ENCODE data around the gene MS4A3. TPM values are rescaled to one million over a fixed set of nuclear protein-coding genes. Genes with fewer than 3 reads are reported as not detected.
"Not testable (repeated sequence)": the region's sequence is repeated elsewhere in the genome, so short reads cannot be mapped to it uniquely, and the experiment has no call there.

MS4A3 gene
- total and polyA plus RNA-seq, 4 donors: 0.08 to 43.9 (median 0.23) TPM

DNA sequence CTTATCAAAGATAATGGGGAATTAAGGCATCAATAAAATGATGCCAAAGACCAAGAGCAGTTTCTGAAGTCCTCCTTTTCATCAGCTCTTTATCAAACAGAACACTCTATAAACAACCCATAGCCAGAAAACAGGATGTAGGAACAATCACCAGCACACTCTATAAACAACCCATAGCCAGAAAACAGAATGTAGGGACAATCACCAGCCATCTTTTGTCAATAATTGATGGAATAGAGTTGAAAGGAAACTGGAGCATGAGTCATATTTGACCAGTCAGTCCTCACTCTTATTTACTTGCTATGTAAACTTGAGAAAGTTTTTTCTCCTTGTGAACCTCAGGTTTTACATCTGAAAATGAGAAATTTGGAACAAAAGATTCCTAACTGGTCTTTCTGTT is 42.0 kb downstream of the MS4A3 start:
- Histone ChIP-seq H3K4me1 (ENCODE audit: control insufficient read depth in 4 of 4, insufficient read depth in 4 of 4, low read length in 3 of 4) (peaks cover 0 to 3% (median 0%) of the 10 kb centered on the region in 4 donors), H3K9ac (ENCODE audit: low read depth in 1 of 2, low read length in 2 of 2) (no peak overlapping the region), H3K27ac (ENCODE audit: low read depth in 1 of 2, low read length in 2 of 2) (no peak overlapping the region), H3K36me3 (ENCODE audit: control insufficient read depth in 4 of 4, insufficient read depth in 3 of 4, low read depth in 1 of 4, low read length in 3 of 4) (no peaks in the 10 kb centered on the region), H3K9me3 (ENCODE audit: control insufficient read depth in 4 of 4, low read length in 3 of 4) (no peaks in the 10 kb centered on the region), H3K27me3 (ENCODE audit: control insufficient read depth in 4 of 4, insufficient read depth in 4 of 4, low read length in 3 of 4) (no peaks in the 10 kb centered on the region), H3K4me3 (ENCODE audit: low read depth in 1 of 3, low read length in 3 of 3) (no peak overlapping the region)
- TF ChIP-seq, protein P1, sequence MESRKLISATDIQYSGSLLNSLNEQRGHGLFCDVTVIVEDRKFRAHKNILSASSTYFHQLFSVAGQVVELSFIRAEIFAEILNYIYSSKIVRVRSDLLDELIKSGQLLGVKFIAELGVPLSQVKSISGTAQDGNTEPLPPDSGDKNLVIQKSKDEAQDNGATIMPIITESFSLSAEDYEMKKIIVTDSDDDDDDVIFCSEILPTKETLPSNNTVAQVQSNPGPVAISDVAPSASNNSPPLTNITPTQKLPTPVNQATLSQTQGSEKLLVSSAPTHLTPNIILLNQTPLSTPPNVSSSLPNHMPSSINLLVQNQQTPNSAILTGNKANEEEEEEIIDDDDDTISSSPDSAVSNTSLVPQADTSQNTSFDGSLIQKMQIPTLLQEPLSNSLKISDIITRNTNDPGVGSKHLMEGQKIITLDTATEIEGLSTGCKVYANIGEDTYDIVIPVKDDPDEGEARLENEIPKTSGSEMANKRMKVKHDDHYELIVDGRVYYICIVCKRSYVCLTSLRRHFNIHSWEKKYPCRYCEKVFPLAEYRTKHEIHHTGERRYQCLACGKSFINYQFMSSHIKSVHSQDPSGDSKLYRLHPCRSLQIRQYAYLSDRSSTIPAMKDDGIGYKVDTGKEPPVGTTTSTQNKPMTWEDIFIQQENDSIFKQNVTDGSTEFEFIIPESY (IDR thresholded peaks at IDR 0.05): no peak
- TF ChIP-seq, protein P2, sequence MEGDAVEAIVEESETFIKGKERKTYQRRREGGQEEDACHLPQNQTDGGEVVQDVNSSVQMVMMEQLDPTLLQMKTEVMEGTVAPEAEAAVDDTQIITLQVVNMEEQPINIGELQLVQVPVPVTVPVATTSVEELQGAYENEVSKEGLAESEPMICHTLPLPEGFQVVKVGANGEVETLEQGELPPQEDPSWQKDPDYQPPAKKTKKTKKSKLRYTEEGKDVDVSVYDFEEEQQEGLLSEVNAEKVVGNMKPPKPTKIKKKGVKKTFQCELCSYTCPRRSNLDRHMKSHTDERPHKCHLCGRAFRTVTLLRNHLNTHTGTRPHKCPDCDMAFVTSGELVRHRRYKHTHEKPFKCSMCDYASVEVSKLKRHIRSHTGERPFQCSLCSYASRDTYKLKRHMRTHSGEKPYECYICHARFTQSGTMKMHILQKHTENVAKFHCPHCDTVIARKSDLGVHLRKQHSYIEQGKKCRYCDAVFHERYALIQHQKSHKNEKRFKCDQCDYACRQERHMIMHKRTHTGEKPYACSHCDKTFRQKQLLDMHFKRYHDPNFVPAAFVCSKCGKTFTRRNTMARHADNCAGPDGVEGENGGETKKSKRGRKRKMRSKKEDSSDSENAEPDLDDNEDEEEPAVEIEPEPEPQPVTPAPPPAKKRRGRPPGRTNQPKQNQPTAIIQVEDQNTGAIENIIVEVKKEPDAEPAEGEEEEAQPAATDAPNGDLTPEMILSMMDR (IDR thresholded peaks at IDR 0.05; ENCODE audit: low read depth, low read length, missing input control): no peak
- TF ChIP-seq EGR1 (IDR thresholded peaks at IDR 0.05; ENCODE audit: low read depth in 2 of 2): no peak
- no peak for TF ChIP-seq YY1 (IDR thresholded peaks at IDR 0.05)
- no peak for TF ChIP-seq RAD21 (IDR thresholded peaks at IDR 0.05)
- TF ChIP-seq, protein P3, sequence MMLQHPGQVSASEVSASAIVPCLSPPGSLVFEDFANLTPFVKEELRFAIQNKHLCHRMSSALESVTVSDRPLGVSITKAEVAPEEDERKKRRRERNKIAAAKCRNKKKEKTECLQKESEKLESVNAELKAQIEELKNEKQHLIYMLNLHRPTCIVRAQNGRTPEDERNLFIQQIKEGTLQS (IDR thresholded peaks at IDR 0.05): no peak
- no peak for TF ChIP-seq NR2F2 (IDR thresholded peaks at IDR 0.05)
- no peak for TF ChIP-seq FOXA1 (IDR thresholded peaks at IDR 0.05)
- no peak for TF ChIP-seq GABPA (IDR thresholded peaks at IDR 0.05 in 1 of 2, conservative IDR thresholded peaks at IDR 0.05 in 1 of 2)
- TF ChIP-seq, protein P4, sequence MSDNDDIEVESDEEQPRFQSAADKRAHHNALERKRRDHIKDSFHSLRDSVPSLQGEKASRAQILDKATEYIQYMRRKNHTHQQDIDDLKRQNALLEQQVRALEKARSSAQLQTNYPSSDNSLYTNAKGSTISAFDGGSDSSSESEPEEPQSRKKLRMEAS (IDR thresholded peaks at IDR 0.05): no peak
- TF ChIP-seq RXRA (IDR thresholded peaks at IDR 0.05): no peak
- DNase-seq (ENCODE audit: low spot score): no peak

DNA sequence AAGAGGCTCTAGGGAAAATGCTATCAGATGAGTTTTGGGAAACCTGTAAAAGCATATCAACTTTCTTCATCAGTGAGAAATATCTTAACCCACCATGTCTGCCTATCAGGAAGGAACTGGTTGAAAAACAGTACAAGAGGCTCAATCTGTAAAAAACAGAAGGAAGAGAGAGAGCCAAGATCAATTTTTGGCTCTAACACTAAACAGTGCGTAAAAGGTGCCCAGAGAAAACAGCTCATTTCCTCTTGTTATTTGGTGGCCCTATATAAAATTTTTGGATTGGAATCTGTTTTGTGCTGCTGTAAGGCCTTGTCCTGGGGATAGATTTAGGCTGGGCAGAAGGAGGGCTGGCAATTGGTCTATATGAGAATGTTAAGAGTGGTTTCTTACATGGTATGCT is 44.1 kb downstream of the MS4A3 start:
- Histone ChIP-seq H3K36me3 (ENCODE audit: control insufficient read depth in 4 of 4, insufficient read depth in 3 of 4, low read depth in 1 of 4, low read length in 3 of 4) (no peaks in the 10 kb centered on the region), H3K27me3 (ENCODE audit: control insufficient read depth in 4 of 4, insufficient read depth in 4 of 4, low read length in 3 of 4) (no peaks in the 10 kb centered on the region), H3K9ac (ENCODE audit: low read depth in 1 of 2, low read length in 2 of 2) (no peak overlapping the region), H3K27ac (ENCODE audit: low read depth in 1 of 2, low read length in 2 of 2) (no peak overlapping the region), H3K9me3 (ENCODE audit: control insufficient read depth in 4 of 4, low read length in 3 of 4) (no peaks in the 10 kb centered on the region), H3K4me3 (ENCODE audit: low read depth in 1 of 3, low read length in 3 of 3) (no peak overlapping the region), H3K4me1 (ENCODE audit: control insufficient read depth in 4 of 4, insufficient read depth in 4 of 4, low read length in 3 of 4) (peaks cover 0 to 3% (median 0%) of the 10 kb centered on the region in 4 donors)
- no peak for DNase-seq (ENCODE audit: low spot score)
- TF ChIP-seq FOXA1 (IDR thresholded peaks at IDR 0.05) (no peak), TAF1 (conservative IDR thresholded peaks at IDR 0.05) (no peak), SP1 (IDR thresholded peaks at IDR 0.05) (no peak), RAD21 (IDR thresholded peaks at IDR 0.05) (no peak), HNF4G (IDR thresholded peaks at IDR 0.05) (no peak), YY1 (IDR thresholded peaks at IDR 0.05) (no peak), RXRA (IDR thresholded peaks at IDR 0.05) (no peak), NR2F2 (IDR thresholded peaks at IDR 0.05) (no peak)
- TF ChIP-seq, protein P5, sequence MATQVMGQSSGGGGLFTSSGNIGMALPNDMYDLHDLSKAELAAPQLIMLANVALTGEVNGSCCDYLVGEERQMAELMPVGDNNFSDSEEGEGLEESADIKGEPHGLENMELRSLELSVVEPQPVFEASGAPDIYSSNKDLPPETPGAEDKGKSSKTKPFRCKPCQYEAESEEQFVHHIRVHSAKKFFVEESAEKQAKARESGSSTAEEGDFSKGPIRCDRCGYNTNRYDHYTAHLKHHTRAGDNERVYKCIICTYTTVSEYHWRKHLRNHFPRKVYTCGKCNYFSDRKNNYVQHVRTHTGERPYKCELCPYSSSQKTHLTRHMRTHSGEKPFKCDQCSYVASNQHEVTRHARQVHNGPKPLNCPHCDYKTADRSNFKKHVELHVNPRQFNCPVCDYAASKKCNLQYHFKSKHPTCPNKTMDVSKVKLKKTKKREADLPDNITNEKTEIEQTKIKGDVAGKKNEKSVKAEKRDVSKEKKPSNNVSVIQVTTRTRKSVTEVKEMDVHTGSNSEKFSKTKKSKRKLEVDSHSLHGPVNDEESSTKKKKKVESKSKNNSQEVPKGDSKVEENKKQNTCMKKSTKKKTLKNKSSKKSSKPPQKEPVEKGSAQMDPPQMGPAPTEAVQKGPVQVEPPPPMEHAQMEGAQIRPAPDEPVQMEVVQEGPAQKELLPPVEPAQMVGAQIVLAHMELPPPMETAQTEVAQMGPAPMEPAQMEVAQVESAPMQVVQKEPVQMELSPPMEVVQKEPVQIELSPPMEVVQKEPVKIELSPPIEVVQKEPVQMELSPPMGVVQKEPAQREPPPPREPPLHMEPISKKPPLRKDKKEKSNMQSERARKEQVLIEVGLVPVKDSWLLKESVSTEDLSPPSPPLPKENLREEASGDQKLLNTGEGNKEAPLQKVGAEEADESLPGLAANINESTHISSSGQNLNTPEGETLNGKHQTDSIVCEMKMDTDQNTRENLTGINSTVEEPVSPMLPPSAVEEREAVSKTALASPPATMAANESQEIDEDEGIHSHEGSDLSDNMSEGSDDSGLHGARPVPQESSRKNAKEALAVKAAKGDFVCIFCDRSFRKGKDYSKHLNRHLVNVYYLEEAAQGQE (IDR thresholded peaks at IDR 0.05): no peak
- TF ChIP-seq, protein P4 (IDR thresholded peaks at IDR 0.05): no peak
- TF ChIP-seq, protein P2 (IDR thresholded peaks at IDR 0.05; ENCODE audit: low read depth, low read length, missing input control): no peak
- WGBS: 38% methylated on average over 1 of the region's 1 CpG

DNA sequence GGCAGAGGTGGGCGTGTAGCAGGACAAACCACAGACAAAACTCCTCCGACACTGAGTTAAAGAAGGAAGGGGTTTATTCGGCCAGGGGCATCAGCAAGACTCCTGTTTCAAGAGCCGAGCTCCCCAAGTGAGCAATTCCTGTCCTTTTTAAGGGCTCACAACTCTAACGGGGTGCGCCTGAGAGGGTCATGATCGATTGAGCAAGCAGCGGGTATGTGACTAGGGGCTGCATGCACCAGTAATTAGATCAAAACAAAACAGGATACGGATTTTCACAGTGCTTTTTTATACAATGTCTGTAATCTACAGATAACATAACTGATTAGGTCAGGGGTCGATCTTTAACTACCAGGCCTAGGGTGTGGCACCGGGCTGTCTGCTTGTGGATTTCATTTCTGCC is 44.9 kb downstream of the MS4A3 start:
- not testable (repeated sequence) for H3K27me3 ChIP-seq (ENCODE audit: control insufficient read depth in 4 of 4, insufficient read depth in 4 of 4, low read length in 3 of 4); H3K4me1 ChIP-seq (ENCODE audit: control insufficient read depth in 4 of 4, insufficient read depth in 4 of 4, low read length in 3 of 4); H3K36me3 ChIP-seq (ENCODE audit: control insufficient read depth in 4 of 4, insufficient read depth in 3 of 4, low read depth in 1 of 4, low read length in 3 of 4); H3K9ac ChIP-seq (ENCODE audit: low read depth in 1 of 2, low read length in 2 of 2); H3K9me3 ChIP-seq (ENCODE audit: control insufficient read depth in 4 of 4, low read length in 3 of 4); H3K27ac ChIP-seq (ENCODE audit: low read depth in 1 of 2, low read length in 2 of 2); H3K4me3 ChIP-seq (ENCODE audit: low read depth in 1 of 3, low read length in 3 of 3); DNase-seq (ENCODE audit: low spot score)
- WGBS: 84% methylated on average over 11 of the region's 11 CpGs
